Dermis blood vessel endothelial cell (primary cell): ENCODE measurements around the gene FMN2. TPM values are rescaled to one million over a fixed set of nuclear protein-coding genes. Genes with fewer than 3 reads are reported as not detected.

Experiments
- DNase-seq: peaks from one replicate; pipeline ENCODE4 v3.0.0; 2010
- total RNA-seq: library from RNA; depleted of rRNA; stranded (reverse); fragments of >200 nt; gene quantifications from 2 replicates; pipeline ENCODE4 v1.2.3, GENCODE V29; 2014

Gene FMN2
- total RNA-seq, 1 donor from 2014 or later, result 1.5 TPM

- no peak for DNase-seq
Observed at GRCh38 chr1:240445369-240445768, 353.7 kb downstream of the FMN2 start.

- no peak for DNase-seq
Observed at GRCh38 chr1:240455228-240455821, 363.6 kb downstream of the FMN2 start.

GRCh38 chr1:240457203-240457602 is 365.5 kb downstream of the FMN2 start:
- DNase-seq, result no peak

GRCh38 chr1:240462277-240462676 is 370.6 kb downstream of the FMN2 start:
- no peak for DNase-seq

- no peak for DNase-seq
Observed at GRCh38 chr1:240462766-240463395, 371.2 kb downstream of the FMN2 start.

- DNase-seq, result no peak
Observed at GRCh38 chr1:240464099-240464498, 372.4 kb downstream of the FMN2 start.

- no peak for DNase-seq
Observed at GRCh38 chr1:240465531-240465940, 373.9 kb downstream of the FMN2 start.

GRCh38 chr1:240466509-240466908 is 374.8 kb downstream of the FMN2 start:
- DNase-seq, result no peak

GRCh38 chr1:240467895-240468294 is 376.2 kb downstream of the FMN2 start:
- no peak for DNase-seq

GRCh38 chr1:240468656-240469055 is 377.0 kb downstream of the FMN2 start:
- DNase-seq, result no peak

GRCh38 chr1:240474133-240474614 is 382.5 kb downstream of the FMN2 start:
- DNase-seq, result no peak

GRCh38 chr1:240475832-240476231 is 384.1 kb downstream of the FMN2 start:
- DNase-seq, result no peak

GRCh38 chr1:240478536-240478935 is 386.9 kb downstream of the FMN2 start:
- no peak for DNase-seq

- DNase-seq, result no peak
Observed at GRCh38 chr1:240484804-240485443, 393.2 kb downstream of the FMN2 start.

- no peak for DNase-seq
Observed at GRCh38 chr1:240486611-240487010, 394.9 kb downstream of the FMN2 start.

GRCh38 chr1:240487493-240487892 is 395.8 kb downstream of the FMN2 start:
- DNase-seq, result no peak

GRCh38 chr1:240491156-240491555 is 399.5 kb downstream of the FMN2 start:
- no peak for DNase-seq

- DNase-seq, result no peak
Observed at GRCh38 chr1:240491796-240492195, 400.1 kb downstream of the FMN2 start.

GRCh38 chr1:240492832-240493440 is 401.3 kb downstream of the FMN2 start:
- no peak for DNase-seq

- no peak for DNase-seq
Observed at GRCh38 chr1:240495601-240496000, 403.9 kb downstream of the FMN2 start.

- no peak for DNase-seq
Observed at GRCh38 chr1:240496356-240496755, 404.7 kb downstream of the FMN2 start.

GRCh38 chr1:240496941-240497340 is 405.3 kb downstream of the FMN2 start:
- DNase-seq, result no peak

- no peak for DNase-seq
Observed at GRCh38 chr1:240497908-240498307, 406.2 kb downstream of the FMN2 start.

GRCh38 chr1:240498335-240498734 is 406.7 kb downstream of the FMN2 start:
- no peak for DNase-seq
